HepG2 (cell line): ENCODE results near the gene FAM117A. TPM values are rescaled to one million over a fixed set of nuclear protein-coding genes. Genes with fewer than 3 reads are reported as not detected.

ENCODE experiments used
- AHR ChIP-seq: IDR thresholded peaks from 2 replicates; pipeline ENCODE4 v1.6.1; 2018; ENCODE audit warnings: missing genetic modification reagents, missing compliant biosample characterization
- CCAR2 ChIP-seq: fragments of 200-400 bp; formaldehyde crosslinking; optimal IDR thresholded peaks from 2 replicates; pipeline ENCODE3; 2018; ENCODE audit warnings: low read depth, mild to moderate bottlenecking, low read length, moderate library complexity
- HIVEP1 ChIP-seq: sonication (generic); formaldehyde crosslinking; IDR thresholded peaks from 2 replicates; pipeline ENCODE4 v1.4.0; 2020; ENCODE audit warnings: mild to moderate bottlenecking, missing genetic modification reagents
- MXD1 ChIP-seq: sonication (generic); formaldehyde crosslinking; IDR thresholded peaks from 2 replicates; pipeline ENCODE4 v1.4.0; 2020; ENCODE audit warnings: mild to moderate bottlenecking, missing genetic modification reagents
- MYC ChIP-seq: sonication (generic); formaldehyde crosslinking; IDR thresholded peaks from 2 replicates; pipeline ENCODE4 v1.9.0; 2021; ENCODE audit warnings: missing genetic modification reagents, borderline replicate concordance
- SMC3 ChIP-seq: IDR thresholded peaks from 2 replicates; pipeline ENCODE4 v1.6.1; 2011; ENCODE audit warnings: low read length, improper control_type of control experiment
- SNAPC4 ChIP-seq: sonication (generic); formaldehyde crosslinking; IDR thresholded peaks from 2 replicates; pipeline ENCODE4 v1.4.0; 2020; ENCODE audit warnings: mild to moderate bottlenecking, missing genetic modification reagents
- ZBTB2 ChIP-seq: sonication (generic); formaldehyde crosslinking; IDR thresholded peaks from 2 replicates; pipeline ENCODE4 v1.8.0; 2022; ENCODE audit warnings: low read depth, missing genetic modification reagents
- ZNF292 ChIP-seq: sonication (generic); formaldehyde crosslinking; IDR thresholded peaks from 2 replicates; pipeline ENCODE4 v1.8.1; 2022; ENCODE audit warnings: mild to moderate bottlenecking, low read depth, missing genetic modification reagents, borderline replicate concordance
- ZNF513 ChIP-seq: sonication (generic); formaldehyde crosslinking; conservative IDR thresholded peaks from 2 replicates; pipeline ENCODE4 v1.5.0; 2020; ENCODE audit warnings: missing genetic modification reagents
- ZNF546 ChIP-seq: sonication (generic); formaldehyde crosslinking; conservative IDR thresholded peaks from 2 replicates; pipeline ENCODE4 v1.8.1; 2023; ENCODE audit warnings: mild to moderate bottlenecking, missing genetic modification reagents
- ZNF792 ChIP-seq: IDR thresholded peaks from 2 replicates; pipeline ENCODE4 v1.6.1; 2016
- polyA plus RNA-seq, 8 experiments: library from polyadenylated mRNA; depleted of rRNA in 3 of 8; stranded (reverse) in 7 of 8; unstranded in 1 of 8; fragments of >200 nt; fragmentation: Illumina TruSeq in 4 of 8; extraction: Trizol in 4 of 8; gene quantifications; 2 replicates each; pipeline versions ENCODE4 v1.2.1 to v1.2.3, GENCODE V29; 2011 to 2016; ENCODE audit warnings: low read depth in 4 of 8, missing spikeins in 1 of 8, mixed read lengths in 1 of 8; ENCODE audit not compliant: insufficient read depth in 1 of 8
- total RNA-seq, 5 experiments: library from RNA; depleted of rRNA; stranded (reverse); fragments of >200 nt; fragmentation: Illumina TruSeq; extraction: Trizol; gene quantifications; 2 replicates each; pipeline ENCODE4 v1.2.3, GENCODE V29; 2016; ENCODE audit warnings: low read depth in 1 of 5
- TF ChIP-seq, protein P1 (sequence below): sonication (generic); formaldehyde crosslinking; IDR thresholded peaks from 2 replicates; pipeline ENCODE4 v1.4.0; 2020; ENCODE audit warnings: missing genetic modification reagents, mild to moderate bottlenecking, borderline replicate concordance
- TF ChIP-seq, protein P2 (sequence below): sonication (generic); formaldehyde crosslinking; IDR thresholded peaks from 2 replicates; pipeline ENCODE4 v1.4.0; 2020; ENCODE audit warnings: mild to moderate bottlenecking, missing genetic modification reagents
- TF ChIP-seq, protein P3 (sequence below): sonication (generic); formaldehyde crosslinking; IDR thresholded peaks from 2 replicates; pipeline ENCODE4 v1.4.0; 2020; ENCODE audit warnings: missing genetic modification reagents

The FAM117A gene
- total and polyA plus RNA-seq, 2 of the 13 experiments (the other 11 are each of a cell fraction or from before 2014, with no cell fraction given) = 12.1 to 19.8 TPM

DNA sequence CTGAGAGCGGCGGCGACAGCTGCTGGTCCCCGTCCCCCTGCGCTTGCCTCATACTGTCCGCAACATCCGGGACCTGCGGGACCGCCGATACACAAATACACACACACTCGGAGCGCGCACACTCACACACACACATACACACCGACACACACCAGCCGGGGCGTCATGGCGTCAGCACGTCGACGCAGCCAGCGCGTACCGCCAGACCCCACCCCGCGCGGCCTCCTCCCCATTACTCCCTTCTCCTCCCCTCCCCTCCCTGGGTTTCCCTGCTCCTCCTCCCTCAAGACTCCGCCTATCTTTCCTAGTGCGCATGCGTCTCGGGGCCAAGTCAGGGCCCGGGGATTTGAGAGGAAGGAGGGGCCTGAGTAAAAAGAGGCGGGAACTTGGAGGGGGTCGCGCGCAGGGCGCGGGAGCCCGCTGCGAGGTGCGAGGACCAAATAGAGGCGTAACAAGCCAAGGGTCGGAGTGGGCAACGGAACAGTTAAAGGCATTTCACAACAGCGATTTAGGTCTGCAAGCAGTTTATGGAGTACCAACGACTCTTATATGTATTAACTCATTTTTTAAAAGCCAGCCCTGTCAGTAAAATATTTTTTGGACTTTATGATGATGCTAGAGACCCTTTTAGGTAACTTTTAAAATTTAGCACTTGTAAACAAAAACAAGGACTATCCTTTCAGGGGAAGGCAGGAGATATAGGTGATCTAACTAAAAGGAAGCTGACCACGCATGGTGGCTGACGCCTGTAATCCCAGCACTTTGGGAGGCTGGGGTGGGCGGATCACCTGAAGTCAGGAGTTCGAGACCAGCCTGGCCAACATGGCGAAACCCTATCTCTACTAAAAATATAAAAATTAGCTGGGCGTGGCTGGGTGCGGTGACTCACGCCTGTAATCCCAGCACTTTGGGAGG is 85.7 kb downstream of the FAM117A start, which contains the start of gene SPOP (continued):
- TF ChIP-seq HIVEP1 (peak; percentile 95), ZNF792 (CRISPR knock-in tag) (peak; percentile 95), ZNF513 (CRISPR knock-in tag) (no peak), ZNF546 (CRISPR knock-in tag) (peak; percentile 98), ZNF292 (CRISPR knock-in tag) (peak; percentile 63; the same call in 1 of the 2 replicates), ZBTB2 (CRISPR knock-in tag) (peak; percentile 84), SNAPC4 (CRISPR knock-in tag) (peak; percentile 97), MYC (CRISPR knock-in tag) (0 out of 2 replicates have a peak, but pooled peaks have one; percentile 77), MXD1 (peak; percentile 94), SMC3 (no peak), AHR (CRISPR knock-in tag) (peak; percentile 95), CCAR2 (no peak)
- TF ChIP-seq, protein P1, sequence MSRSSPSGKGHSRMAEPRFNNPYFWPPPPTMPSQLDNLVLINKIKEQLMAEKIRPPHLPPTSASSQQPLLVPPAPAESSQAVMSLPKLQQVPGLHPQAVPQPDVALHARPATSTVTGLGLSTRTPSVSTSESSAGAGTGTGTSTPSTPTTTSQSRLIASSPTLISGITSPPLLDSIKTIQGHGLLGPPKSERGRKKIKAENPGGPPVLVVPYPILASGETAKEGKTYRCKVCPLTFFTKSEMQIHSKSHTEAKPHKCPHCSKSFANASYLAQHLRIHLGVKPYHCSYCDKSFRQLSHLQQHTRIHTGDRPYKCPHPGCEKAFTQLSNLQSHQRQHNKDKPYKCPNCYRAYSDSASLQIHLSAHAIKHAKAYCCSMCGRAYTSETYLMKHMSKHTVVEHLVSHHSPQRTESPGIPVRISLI (CRISPR knock-in tag) = peak; percentile 52; the same call in 1 of the 2 replicates
- TF ChIP-seq, protein P2, sequence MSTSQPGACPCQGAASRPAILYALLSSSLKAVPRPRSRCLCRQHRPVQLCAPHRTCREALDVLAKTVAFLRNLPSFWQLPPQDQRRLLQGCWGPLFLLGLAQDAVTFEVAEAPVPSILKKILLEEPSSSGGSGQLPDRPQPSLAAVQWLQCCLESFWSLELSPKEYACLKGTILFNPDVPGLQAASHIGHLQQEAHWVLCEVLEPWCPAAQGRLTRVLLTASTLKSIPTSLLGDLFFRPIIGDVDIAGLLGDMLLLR = peak; percentile 97
- TF ChIP-seq, protein P3, sequence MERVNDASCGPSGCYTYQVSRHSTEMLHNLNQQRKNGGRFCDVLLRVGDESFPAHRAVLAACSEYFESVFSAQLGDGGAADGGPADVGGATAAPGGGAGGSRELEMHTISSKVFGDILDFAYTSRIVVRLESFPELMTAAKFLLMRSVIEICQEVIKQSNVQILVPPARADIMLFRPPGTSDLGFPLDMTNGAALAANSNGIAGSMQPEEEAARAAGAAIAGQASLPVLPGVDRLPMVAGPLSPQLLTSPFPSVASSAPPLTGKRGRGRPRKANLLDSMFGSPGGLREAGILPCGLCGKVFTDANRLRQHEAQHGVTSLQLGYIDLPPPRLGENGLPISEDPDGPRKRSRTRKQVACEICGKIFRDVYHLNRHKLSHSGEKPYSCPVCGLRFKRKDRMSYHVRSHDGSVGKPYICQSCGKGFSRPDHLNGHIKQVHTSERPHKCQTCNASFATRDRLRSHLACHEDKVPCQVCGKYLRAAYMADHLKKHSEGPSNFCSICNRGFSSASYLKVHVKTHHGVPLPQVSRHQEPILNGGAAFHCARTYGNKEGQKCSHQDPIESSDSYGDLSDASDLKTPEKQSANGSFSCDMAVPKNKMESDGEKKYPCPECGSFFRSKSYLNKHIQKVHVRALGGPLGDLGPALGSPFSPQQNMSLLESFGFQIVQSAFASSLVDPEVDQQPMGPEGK (CRISPR knock-in tag) = peak; percentile 97
